GM19455 (cell line): ENCODE data around the gene WDR41.
"Not testable (repeated sequence)": the region's sequence is repeated elsewhere in the genome, so short reads cannot be mapped to it uniquely, and the experiment has no call there.

ENCODE experiments used
- ATAC-seq: cut with Tn5 transposase; IDR thresholded peaks from one replicate; pipeline ENCODE4 v1.9.1; 2021; ENCODE audit not compliant: unreplicated experiment

WDR41 gene

GRCh38 chr5:77409870-77410621 lies 82.1 kb downstream of the WDR41 start:
- no peak for ATAC-seq

- ATAC-seq, result no peak
These were observed 85.0 kb downstream of the WDR41 start for GRCh38 chr5:77407152-77407551.

- no peak for ATAC-seq
These were observed 89.3 kb downstream of the WDR41 start for GRCh38 chr5:77402796-77403195.

GRCh38 chr5:77400645-77401044 lies 91.5 kb downstream of the WDR41 start:
- ATAC-seq, result no peak

- no peak for ATAC-seq
These were observed 93.2 kb downstream of the WDR41 start for GRCh38 chr5:77398896-77399295.

GRCh38 chr5:77398458-77398857 lies 93.7 kb downstream of the WDR41 start:
- ATAC-seq, result no peak

- no peak for ATAC-seq
These were observed 94.3 kb downstream of the WDR41 start for GRCh38 chr5:77397686-77398292.

- no peak for ATAC-seq
These were observed 96.1 kb downstream of the WDR41 start for GRCh38 chr5:77396017-77396416.

GRCh38 chr5:77394064-77394715 lies 97.9 kb downstream of the WDR41 start:
- ATAC-seq, result no peak

- no peak for ATAC-seq
These were observed 100.8 kb downstream of the WDR41 start for GRCh38 chr5:77391240-77391765.

- ATAC-seq, result no peak
These were observed 101.3 kb downstream of the WDR41 start for GRCh38 chr5:77390795-77391194.

GRCh38 chr5:77390221-77390620 lies 101.9 kb downstream of the WDR41 start:
- no peak for ATAC-seq

GRCh38 chr5:77389746-77390145 lies 102.4 kb downstream of the WDR41 start:
- ATAC-seq, result no peak

GRCh38 chr5:77386340-77386739 lies 105.8 kb downstream of the WDR41 start:
- ATAC-seq, result not testable (repeated sequence)

GRCh38 chr5:77383336-77383735 lies 108.8 kb downstream of the WDR41 start:
- ATAC-seq, result not testable (repeated sequence)
